ENCODE results near the gene TBC1D25. TPM values are rescaled to one million over a fixed set of nuclear protein-coding genes. Genes with fewer than 3 reads are reported as not detected.

The TBC1D25 gene
- total RNA-seq, 3 donors from 2014 or later (not counting 1 experiment from before 2014, with no cell fraction given): 34.9 to 41.8 (median 36.1) TPM

GRCh38 chrX:48532161-48532560 lies 7.4 kb upstream of the TBC1D25 start:
- H3K27me3 ChIP-seq (ENCODE audit: control insufficient read depth, insufficient read depth, low read length): no peaks in the 10 kb centered on the region
- DNase-seq: no peak
- intact Hi-C loops (cut with micrococcal nuclease): no loop called here
- peak overlapping the region; percentile 32 for H3K4me3 Mint-ChIP-seq
- peaks cover 12% of the 10 kb centered on the region for H3K36me3 ChIP-seq (ENCODE audit: control insufficient read depth, insufficient read depth, low read length)
- peak overlapping the region; percentile 83 to 99 for H3K27ac Mint-ChIP-seq
- no peaks in the 10 kb centered on the region for H3K9me3 Mint-ChIP-seq
- no peaks in the 10 kb centered on the region for H3K9me3 ChIP-seq (ENCODE audit: control insufficient read depth, insufficient read depth, low read length)
- H3K36me3 Mint-ChIP-seq: no peaks in the 10 kb centered on the region
- no peak overlapping the region for H3K4me3 ChIP-seq (ENCODE audit: low read length)
- ATAC-seq: peak in 2 of 3 donors; percentile 27 to 52
- peaks cover 10 to 50% of the 10 kb centered on the region in 2 donors for H3K4me1 Mint-ChIP-seq
- peak overlapping the region; percentile 86 for H3K27ac ChIP-seq (ENCODE audit: low read length)
- TF ChIP-seq, protein P1, sequence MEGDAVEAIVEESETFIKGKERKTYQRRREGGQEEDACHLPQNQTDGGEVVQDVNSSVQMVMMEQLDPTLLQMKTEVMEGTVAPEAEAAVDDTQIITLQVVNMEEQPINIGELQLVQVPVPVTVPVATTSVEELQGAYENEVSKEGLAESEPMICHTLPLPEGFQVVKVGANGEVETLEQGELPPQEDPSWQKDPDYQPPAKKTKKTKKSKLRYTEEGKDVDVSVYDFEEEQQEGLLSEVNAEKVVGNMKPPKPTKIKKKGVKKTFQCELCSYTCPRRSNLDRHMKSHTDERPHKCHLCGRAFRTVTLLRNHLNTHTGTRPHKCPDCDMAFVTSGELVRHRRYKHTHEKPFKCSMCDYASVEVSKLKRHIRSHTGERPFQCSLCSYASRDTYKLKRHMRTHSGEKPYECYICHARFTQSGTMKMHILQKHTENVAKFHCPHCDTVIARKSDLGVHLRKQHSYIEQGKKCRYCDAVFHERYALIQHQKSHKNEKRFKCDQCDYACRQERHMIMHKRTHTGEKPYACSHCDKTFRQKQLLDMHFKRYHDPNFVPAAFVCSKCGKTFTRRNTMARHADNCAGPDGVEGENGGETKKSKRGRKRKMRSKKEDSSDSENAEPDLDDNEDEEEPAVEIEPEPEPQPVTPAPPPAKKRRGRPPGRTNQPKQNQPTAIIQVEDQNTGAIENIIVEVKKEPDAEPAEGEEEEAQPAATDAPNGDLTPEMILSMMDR (IDR thresholded peaks at IDR 0.05): no peak
- no peaks in the 10 kb centered on the region for H3K27me3 Mint-ChIP-seq (ENCODE audit: low read depth in 2 of 2)
- H3K4me1 ChIP-seq (ENCODE audit: control insufficient read depth, insufficient read depth, low read length): peaks cover 13% of the 10 kb centered on the region
- no CpG with 5 or more reads among the region's 1 CpG for WGBS (ENCODE audit: insufficient coverage)

GRCh38 chrX:48533165-48533564 lies 6.3 kb upstream of the TBC1D25 start:
- TF ChIP-seq, protein P1 (IDR thresholded peaks at IDR 0.05): no peak
- DNase-seq (no peak), ATAC-seq (no peak)
- Histone ChIP-seq H3K4me3 (ENCODE audit: low read length) (no peak overlapping the region), H3K4me1 (ENCODE audit: control insufficient read depth, insufficient read depth, low read length) (peaks cover 13% of the 10 kb centered on the region), H3K9me3 (ENCODE audit: control insufficient read depth, insufficient read depth, low read length) (no peaks in the 10 kb centered on the region), H3K27ac (ENCODE audit: low read length) (no peak overlapping the region), H3K27me3 (ENCODE audit: control insufficient read depth, insufficient read depth, low read length) (no peaks in the 10 kb centered on the region), H3K36me3 (ENCODE audit: control insufficient read depth, insufficient read depth, low read length) (peaks cover 6% of the 10 kb centered on the region)
- Mint-ChIP-seq H3K4me3 (no peak overlapping the region), H3K9me3 (no peaks in the 10 kb centered on the region), H3K27me3 (ENCODE audit: low read depth in 2 of 2) (no peaks in the 10 kb centered on the region), H3K36me3 (no peaks in the 10 kb centered on the region), H3K27ac (peak overlapping the region; percentile 83 to 99), H3K4me1 (peaks cover 10 to 50% of the 10 kb centered on the region in 2 donors)
- WGBS (ENCODE audit: insufficient coverage): 100% methylated on average over 3 of the region's 3 CpGs
- intact Hi-C loops (cut with micrococcal nuclease): no loop called here

- H3K9me3 Mint-ChIP-seq: no peaks in the 10 kb centered on the region
- ATAC-seq (no peak), DNase-seq (peak in 1 of 2 donors; percentile 3)
These were observed 721 bp upstream of the TBC1D25 start for GRCh38 chrX:48538641-48539344.

More at GRCh38 chrX:48538641-48539344, 721 bp upstream of the TBC1D25 start:
- Histone ChIP-seq H3K27me3 (ENCODE audit: control insufficient read depth, insufficient read depth, low read length) (no peaks in the 10 kb centered on the region), H3K4me1 (ENCODE audit: control insufficient read depth, insufficient read depth, low read length) (peaks cover 21% of the 10 kb centered on the region), H3K9me3 (ENCODE audit: control insufficient read depth, insufficient read depth, low read length) (no peaks in the 10 kb centered on the region), H3K4me3 (ENCODE audit: low read length) (no peak overlapping the region), H3K36me3 (ENCODE audit: control insufficient read depth, insufficient read depth, low read length) (no peaks in the 10 kb centered on the region), H3K27ac (ENCODE audit: low read length) (peak overlapping the region; percentile 95)
- Mint-ChIP-seq H3K4me3 (no peak overlapping the region), H3K27me3 (ENCODE audit: low read depth in 2 of 2) (no peaks in the 10 kb centered on the region), H3K36me3 (no peaks in the 10 kb centered on the region), H3K27ac (peak overlapping the region; percentile 77 to 94), H3K4me1 (peaks cover 17 to 36% of the 10 kb centered on the region in 2 donors)
- 76% methylated on average over 22 of the region's 23 CpGs for WGBS (ENCODE audit: insufficient coverage)
- intact Hi-C loops (cut with micrococcal nuclease): loop anchor here (1.0 kb wide), 2 partner anchors 36 to 62 kb away; partner anchors contain the start of genes FTSJ1 and RBM3
- TF ChIP-seq, protein P1 (IDR thresholded peaks at IDR 0.05): no peak
